HG03060 (cell line): ENCODE results near the gene TPTE2.
"Not testable (repeated sequence)": the region's sequence is repeated elsewhere in the genome, so short reads cannot be mapped to it uniquely, and the experiment has no call there.

Experiments used
- ATAC-seq: cut with Tn5 transposase; IDR thresholded peaks from one replicate; pipeline ENCODE4 v1.9.1; 2021; ENCODE audit warnings: low read depth, moderate number of reproducible peaks; ENCODE audit not compliant: unreplicated experiment

The TPTE2 gene

DNA sequence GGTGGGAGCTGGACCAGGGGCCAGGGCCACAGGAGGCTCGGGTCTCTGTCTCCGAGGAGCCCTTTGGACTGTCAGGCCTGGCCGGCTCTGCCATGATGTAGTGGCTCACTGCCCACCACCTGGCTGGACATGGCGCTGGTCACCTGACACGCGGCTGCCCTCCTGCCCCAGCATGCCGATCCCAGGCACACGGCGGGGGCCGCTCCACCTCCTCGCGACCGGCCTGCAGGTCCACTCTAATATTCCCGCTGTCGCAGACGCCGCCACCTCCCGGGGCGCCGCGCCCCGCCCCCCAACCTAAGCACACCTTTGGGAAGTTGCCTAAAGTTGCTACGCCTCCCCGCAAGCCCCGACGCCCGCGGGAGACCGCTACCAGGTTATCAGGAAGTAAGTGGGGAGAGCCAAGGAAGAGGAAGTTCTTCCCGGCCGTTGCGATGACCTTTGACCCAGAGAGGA, at the start of gene TPTE2:
Gene TPTE2 (minus strand): TSS at position 406 of the 456 bp plus-strand sequence. CDS start 58,298 bp downstream, outside the sequence.
- ATAC-seq: not testable (repeated sequence)

DNA sequence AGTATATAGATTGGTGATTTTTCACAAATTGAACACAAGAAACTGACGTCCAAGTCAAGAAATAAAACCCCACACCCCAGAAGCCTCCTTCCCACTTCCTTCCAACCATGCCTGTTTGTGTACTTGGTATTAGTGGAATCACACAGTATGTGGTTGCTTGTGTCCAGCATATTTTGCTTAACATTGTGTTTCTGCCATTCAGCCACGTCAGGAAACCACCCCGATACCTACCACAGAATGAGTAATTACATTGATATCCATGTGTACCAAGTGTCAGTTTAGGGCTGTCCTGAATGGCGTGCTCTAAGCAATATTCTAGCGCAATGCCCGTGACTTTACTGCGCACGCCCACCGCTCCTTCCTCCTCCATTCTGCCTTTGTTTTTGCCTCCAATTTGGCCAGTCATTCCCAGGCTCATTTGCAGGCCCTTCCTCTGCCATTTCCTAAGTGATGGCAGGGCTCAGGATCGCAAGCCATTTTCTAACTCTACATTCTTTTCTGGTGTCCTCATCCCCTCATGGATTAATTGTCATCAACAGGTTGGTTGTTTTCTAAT, 46.3 kb upstream of the TPTE2 start:
- no peak for ATAC-seq

DNA sequence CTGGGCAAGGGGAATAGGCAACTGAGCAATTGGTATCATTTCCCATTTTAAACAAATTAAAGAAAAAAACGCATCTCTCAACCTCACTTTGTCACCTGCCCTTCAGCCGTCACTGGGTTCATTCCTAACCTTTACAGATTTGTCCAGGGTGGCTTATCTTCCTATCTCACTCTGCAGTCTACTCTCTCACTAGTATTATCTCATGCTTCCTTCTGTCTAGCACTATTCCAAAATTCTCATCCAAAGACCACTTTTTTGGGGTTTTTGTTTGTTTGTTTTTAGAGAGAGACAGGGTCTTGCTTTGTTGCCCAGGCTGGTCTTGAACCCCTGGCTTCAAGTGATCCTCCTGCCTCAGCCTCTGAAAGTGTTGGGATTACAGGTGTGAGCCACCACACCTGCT, 45.4 kb upstream of the TPTE2 start:
- ATAC-seq: no peak

DNA sequence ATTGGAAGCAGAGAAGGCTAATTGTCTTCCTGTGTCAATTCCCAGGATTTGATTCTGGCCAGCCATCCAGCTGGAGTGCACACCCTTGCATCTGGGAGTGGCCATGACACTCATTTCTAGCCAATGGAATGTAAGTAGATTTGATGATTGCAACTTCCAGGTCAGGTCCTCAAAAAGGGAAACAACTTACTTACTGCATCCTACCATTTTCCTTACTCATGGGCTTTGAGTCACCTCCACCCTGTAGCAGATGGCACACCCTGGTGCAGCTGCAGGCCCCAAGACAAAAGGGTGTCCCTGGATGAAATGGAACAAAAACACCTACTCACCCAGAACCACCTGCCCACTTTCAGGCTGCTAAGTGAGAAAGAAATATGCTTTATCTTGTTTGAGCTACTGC, 44.8 kb upstream of the TPTE2 start:
- no peak for ATAC-seq

DNA sequence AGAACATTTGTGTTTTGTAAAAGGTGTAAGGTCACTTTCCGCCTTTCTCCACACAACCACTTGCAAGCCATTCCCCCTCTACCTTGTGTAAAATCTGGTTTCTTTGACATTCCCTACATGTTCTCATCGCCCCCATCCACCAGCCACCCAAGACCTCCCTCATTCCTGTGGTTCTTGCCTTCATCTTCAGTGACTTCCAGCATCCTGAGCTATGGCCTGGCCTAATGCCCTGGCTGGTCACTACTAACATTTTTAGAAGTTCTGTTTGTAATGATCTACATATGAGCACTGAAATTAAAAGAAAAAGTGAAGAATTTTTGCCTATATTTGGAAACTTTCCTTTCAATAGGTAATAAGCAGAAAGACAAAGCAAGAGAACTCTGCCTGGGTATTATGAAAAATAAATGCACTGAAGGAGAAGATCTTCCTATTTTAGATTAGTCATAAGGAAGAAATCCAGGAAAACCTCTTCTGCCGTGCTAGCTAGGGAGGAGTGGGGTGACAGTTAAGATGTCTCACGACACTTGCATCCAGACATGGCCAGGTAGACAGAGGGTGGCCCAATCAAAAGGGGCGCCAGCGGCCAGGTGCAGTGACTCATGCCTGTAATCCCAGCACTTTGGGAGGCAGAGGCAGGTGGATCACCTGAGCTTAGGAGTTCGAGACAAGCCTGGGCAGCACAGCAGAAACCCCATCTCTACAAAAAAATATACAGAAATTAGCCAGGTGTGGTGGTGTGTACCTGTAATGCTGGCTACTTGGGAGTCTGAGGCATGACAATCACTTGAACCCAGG, 44.0 kb upstream of the TPTE2 start:
- no peak for ATAC-seq

DNA sequence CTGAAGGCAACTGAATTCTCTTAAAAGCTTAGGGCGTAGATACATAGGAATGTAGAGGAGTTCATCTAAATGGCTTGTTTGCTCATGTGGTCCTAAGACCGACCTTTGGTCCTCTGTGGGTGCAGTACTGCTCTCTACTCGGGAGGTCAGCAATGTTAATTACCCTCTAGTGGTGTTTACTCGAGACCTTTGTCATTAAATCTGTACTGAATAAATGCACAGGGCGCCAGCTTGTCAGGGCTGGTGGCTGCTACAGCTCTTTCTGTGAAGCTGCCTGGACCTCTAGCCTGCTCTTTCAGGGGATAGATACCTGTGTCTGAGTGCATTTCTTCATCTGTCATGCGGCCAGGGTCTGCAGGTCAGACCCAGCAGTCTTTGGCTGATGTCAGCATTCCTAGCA, 43.0 kb upstream of the TPTE2 start:
- ATAC-seq: no peak

DNA sequence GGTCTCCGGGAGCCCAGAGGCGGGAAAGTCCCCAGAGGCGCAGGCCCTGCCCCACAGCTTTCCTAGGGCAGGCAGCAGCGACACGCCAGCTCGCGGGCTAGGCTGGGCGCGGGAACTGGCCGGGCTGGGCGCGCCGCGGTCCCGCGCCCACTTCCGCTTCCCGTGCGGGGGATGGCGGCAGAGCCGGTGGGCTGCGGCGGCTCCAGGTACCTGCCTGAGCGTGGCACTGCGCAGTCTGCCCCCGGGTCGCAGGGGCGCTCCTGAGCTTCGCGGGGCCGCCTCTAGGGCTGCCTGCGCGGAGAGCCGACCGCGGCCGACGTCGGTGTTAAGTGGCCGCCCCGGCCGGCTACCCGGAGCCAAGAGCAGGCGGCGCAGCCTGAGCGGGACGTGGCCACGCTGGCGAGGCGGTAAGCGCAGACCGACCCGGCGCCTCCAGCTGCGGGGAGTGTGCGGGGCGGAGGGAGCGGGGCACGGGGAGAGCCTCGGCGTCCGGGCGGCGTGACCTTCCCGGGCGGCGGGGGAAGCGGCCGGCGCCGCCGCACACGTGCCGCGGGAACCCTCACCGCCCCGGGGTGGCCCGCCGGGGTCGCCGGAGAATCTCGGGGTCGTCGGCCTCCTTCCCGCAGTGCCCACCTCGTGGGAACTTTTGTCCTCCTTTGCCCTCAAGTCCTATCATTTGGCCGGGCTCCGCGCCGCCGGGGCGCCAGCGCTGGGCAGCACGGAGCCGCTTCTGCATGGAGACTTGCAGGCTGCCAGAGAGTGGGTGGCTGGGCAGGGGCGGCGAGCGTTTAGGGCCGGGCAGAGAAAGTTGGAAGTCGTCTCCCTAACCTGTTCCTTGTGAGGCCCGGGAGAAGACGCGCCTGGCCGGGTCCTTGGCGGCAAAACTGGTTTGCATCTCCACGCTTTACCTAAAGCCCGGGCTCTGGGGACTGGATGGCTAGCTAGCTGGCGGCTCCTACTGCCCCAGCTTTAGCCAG, 40.7 kb upstream of the TPTE2 start:
- no peak for ATAC-seq

DNA sequence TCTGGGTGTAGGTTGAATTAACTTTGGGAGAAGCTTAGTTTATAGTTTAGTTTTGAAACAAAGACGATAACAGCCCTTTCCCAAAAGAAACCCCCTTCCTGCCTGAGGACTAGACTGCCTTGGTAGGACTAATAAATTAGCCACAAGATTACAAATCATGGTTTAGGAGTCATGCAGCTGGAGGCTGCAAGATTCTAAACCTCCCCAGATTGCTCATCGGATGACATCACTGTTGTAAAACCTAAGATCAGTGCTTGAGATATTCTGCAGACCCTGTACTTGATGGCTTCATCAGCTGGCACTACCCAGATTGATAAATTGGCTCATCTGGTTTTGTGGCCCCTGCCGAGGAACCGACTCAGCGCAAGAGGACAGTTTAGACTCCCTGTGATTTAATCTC, 36.2 kb upstream of the TPTE2 start:
- no peak for ATAC-seq

DNA sequence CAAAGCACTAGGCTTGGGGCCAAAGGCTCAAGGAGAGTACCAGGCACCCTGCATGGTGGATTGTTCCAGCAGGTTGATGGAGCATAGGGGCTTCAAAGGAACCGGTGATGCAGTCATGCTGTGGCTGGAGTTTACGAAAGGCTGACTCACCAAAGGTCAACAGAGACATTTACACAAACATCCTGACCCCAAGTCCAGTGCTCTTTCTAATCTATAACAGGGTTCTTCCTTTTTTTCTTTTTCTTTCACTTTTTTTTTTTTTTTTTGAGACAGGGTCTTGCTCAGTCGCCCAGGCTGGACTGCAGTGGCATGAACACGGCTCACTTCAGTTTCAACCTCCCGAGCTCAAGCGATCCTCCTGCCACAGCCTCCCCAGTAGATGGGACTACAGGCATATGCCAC, 35.6 kb upstream of the TPTE2 start:
- ATAC-seq: no peak

DNA sequence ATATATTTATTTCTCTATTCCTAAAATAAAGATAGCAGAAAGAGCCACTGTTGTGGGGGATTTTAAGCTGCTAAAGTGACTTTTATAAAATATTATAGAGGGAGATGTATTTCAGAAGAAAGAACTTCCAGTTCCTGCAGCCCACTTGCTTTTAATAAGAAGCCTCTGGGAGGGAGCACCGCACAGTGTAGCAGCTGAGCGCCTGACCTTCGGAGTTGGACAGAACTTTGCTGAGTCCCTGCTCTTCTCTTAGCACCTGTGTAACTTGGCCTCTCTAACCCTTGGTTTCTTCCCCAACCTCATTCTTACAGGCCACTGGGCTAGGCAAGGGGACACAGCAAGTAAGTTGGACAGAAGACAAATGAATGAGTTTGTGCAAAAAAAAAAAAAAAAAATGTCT, 34.8 kb upstream of the TPTE2 start:
- no peak for ATAC-seq

DNA sequence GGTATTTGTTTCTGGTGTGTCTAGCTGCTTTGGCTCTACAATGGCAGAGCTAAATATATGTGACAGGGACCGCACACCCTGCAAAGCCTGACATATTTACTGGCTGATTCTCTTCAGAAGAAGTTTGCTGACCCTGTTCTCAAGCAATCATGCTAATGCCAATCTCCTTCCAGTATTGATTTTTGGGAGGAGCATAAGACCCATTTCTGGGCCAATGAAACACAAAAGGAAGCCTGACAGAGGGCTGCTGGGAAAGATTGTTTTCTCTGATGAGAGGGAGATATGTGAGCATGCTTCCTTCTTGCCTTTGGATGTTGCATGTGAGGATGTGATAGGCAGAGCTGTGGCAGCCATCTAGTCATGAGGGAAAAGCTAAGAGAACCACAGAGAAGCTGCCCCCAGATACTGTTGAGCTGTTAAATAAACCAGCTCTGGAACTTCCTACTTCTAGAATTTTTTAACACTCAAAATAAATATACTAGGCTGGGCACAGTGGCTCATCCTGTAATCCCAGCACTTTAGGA, 31.4 kb upstream of the TPTE2 start:
- ATAC-seq: no peak

DNA sequence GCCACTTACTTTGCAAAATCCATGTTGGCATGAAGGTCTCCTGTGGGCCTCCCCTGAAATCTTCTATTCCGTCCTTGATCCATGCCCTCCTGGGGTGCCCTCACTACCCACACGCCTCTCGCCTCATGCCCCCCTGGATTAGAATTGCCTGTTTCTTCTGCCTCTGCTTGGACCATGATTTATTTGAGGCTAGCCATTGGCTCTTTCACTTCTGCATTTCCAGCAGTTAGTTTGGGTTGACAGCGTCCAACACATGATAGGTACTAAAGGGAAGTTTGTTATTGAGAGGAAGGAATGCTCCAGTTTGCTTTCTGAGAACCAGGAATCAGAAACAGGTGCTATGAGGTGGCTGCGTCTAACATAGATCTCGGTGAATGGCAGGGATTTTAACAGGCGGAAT, 30.5 kb upstream of the TPTE2 start:
- no peak for ATAC-seq

DNA sequence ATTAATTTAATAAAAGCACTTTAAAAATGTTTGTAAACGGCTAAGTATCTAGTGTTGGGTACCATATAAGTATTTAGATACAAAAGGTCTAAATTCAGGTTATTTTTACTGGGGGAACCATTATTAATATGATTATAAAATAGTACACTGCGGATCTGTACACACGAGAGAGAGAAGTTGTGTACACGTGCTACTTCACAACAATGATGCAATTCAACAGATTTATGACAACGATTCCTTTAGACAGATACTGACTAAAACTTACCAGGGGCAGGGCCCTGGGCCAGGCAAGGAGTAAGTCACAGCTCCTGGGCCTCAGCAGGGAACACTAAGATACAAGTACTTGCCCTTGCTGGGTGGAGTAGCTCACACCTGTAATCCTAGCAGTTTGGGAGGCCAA, 29.1 kb upstream of the TPTE2 start:
- no peak for ATAC-seq

DNA sequence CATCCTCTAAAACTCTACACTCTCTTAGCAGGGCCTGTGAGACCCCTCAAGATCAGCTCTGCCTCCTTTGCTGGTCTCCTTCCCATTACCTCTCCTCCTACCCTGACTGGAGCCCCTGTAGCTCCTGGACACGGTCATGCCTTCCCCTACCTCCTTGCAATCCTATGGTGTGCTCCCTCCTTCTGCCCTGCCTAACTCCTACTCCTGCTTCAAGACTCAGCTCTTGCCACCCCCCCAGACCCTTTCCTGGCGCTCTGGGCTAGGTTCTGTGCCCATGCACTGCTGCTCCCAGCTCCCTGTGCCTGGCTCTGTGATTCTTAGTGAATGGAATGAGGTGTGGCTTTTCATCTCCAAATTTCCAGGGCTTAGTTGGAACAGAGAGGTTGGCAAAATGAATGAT, 28.0 kb upstream of the TPTE2 start:
- no peak for ATAC-seq

DNA sequence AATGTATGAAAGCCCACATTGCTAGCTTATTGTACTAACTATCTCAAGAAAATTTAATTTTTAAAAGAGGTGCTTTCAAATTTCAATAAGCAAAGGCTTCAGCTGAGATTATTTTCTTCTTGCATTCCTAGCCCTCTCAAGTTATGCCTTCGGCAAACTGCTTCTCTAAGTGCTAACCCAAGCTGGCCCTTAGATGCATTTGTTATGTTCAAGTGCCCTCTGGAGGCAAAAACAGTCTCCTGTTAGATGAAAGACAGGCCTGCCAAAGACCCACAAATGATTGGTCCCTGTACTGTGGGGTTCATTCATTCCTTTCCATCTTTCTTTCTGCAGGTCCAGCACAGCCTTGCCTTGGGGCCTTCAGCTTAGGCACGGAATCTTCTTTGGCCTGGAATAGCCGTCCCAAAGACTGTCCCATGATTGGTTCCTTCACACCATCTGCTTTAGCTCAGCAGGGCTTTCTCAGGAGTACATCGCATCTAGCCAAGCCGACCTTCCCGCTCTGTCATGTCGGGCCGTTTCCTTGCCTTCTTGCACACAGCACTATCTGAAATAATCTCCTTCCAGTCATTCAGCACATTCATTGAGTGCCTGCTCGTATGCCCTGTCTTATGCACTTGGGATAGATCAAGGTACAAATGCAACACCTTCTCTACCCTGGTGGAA, 26.4 kb upstream of the TPTE2 start:
- ATAC-seq: peak; percentile 55

DNA sequence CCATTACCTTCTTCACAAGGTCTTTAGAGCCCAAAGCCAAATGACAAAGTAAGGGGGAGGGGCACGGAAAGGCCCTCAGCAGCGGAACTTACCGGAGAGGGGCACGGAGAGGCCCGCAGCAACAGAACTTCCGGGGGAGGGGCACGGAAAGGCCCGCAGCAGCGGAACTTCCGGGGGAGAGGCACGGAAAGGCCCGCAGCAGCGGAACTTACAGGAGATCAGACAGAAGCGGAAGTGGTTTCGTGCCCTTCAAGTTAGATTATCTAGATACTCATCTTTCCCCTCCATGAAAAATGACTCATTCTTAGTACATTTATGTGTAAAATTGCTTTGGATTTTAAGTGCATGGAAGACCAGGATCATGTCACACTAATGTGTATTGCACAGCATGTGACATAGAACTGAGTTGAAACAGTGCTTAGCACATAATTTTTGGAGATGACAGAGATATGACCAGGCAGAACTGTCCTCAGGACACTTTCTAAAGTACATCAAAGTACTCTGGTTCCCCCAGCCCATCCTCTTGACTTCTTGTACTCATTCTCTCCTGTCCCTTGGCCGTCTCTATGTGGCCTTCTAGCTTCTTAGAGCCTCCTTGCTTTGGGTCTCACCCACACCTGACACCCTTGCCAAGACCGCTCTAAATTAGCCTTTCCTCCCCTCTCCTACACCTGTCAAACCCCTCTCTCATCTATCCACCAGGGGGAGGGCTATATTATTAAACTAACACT, 25.7 kb upstream of the TPTE2 start:
- peak; percentile 62 for ATAC-seq

DNA sequence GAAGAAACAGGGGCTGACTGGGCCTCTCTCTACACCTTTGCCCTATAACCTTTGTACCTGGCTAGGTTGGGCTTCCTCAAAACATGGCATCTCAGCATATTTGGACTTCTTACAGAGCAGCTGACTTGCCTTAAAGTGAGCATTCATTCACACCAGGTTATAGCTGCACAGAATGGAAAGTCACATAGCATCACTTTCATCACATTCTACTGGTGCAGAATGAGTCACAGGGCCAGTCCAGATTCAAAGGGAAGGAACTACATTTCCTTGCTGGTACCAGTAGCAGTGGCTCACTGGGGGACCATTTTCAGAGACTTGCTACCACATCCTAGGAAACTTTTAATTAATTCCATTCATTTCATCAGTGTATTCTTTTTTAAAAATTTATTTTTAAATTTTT, 20.3 kb upstream of the TPTE2 start:
- ATAC-seq: no peak

DNA sequence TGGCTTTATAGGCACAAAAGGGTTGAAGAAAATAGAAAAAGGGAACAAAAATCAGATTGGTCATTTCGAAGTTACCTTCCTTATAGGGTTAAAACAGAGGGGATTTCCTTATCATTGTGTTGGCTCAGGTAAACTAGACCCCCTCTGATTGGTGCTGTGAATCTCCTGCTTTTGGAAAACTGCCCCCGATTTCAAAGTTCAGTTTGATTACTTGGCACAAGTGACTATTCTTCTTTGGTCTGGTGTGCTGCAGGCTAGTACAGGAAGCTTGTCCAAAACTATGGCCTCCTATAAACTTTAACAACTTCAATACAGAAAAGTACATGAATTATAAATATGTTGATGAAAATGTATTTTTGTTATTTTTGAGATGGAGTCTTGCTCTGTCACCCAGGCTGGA, 13.9 kb upstream of the TPTE2 start:
- ATAC-seq: no peak

DNA sequence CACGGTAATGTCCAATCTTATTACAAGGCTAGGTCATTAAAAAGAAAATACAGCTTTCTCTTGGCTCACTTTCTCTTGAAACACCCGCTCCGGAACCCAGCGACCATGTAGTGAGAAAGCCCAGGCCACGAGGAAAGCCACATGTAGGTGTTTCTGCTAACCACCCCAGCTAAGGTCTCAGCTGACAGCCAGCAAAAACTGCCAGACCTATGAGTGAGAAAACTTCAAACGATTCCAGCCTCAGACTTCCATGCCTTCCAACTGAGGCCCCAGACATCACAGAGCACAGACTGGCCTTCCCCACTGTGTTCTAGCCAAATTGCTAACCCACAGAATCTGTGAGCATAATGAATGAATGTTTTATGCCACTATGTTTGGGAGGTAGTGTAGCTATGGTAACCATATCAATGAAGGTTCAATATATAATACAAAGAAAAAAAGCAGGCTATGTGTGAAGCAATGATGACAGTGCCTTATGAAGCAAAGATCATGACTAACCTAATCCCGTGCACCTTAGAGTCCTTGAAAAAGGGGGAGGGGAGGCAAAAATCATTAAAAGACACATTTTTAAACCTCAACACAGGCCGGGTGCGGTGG, 11.9 kb upstream of the TPTE2 start:
- no peak for ATAC-seq
